Fibroblast of the aortic adventitia (primary cell): Measurements from ENCODE around the gene F7. TPM values are rescaled to one million over a fixed set of nuclear protein-coding genes. Genes with fewer than 3 reads are reported as not detected.

Source experiments
- DNase-seq: peaks from one replicate; pipeline ENCODE4 v3.0.0-alpha.2; 2010; ENCODE audit warnings: low read depth
- H3K4me3 ChIP-seq: 2 replicates; pipeline ENCODE4 v1.5.1; 2011; ENCODE audit warnings: low read depth, mild to moderate bottlenecking, control low read depth, low read length, moderate library complexity
- CTCF ChIP-seq: IDR thresholded peaks from 2 replicates; pipeline ENCODE4 v1.5.1; 2011; ENCODE audit warnings: mild to moderate bottlenecking, low read length, control low read depth, inconsistent platforms; ENCODE audit not compliant: insufficient read depth
- total RNA-seq: library from RNA; depleted of rRNA; stranded (reverse); fragments of >200 nt; gene quantifications from 2 replicates; pipeline ENCODE4 v1.2.3, GENCODE V29; 2012; ENCODE audit warnings: low replicate concordance

F7 gene
- total RNA-seq, 1 donor = under 0.01 TPM

GRCh38 chr13:113143466-113144254 is 38.1 kb downstream of the F7 start:
- no peak overlapping the region for H3K4me3 ChIP-seq
- TF ChIP-seq CTCF = no peak
- DNase-seq = no peak

- DNase-seq = no peak
- no peak overlapping the region for H3K4me3 ChIP-seq
- TF ChIP-seq CTCF = no peak
Measured at GRCh38 chr13:113144255-113144629, 38.7 kb downstream of the F7 start.

GRCh38 chr13:113145496-113145895 is 39.9 kb downstream of the F7 start:
- no peak for DNase-seq
- TF ChIP-seq CTCF = no peak
- no peak overlapping the region for H3K4me3 ChIP-seq

DNA sequence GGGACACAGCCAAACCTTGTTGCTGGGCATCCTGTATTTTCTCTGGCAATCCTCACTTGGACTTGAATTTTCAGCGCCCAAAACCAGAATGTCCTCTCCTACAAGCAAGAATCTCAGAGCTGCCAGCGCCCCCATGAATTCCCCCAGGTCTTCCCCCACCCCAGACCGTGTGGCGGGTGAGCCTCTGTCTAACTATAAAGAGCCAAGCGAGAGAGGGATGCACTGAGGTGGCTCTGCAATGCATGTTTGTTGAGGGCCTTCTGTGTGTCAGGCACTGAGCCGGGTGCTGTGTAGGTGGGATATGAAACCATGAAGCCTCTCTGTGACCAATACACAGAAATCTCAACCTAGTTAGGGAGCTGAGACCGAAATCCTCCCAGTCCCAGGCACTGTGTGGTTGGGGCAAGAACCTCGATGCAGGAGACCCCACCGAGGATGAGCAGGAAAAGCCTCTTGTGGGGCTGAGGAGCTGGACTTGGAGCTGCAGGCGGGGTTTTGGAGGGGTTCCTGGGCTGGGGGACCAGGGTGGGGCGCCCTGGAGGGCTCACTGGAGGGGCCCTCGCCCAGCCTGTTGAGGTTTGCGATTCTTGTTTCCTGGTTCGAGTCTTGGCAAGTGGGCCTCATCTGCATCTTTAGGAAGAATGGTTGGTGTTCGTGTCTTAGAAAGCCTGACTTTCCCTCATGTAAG is 40.5 kb downstream of the F7 start:
- no peak for DNase-seq
- TF ChIP-seq CTCF = no peak

DNA sequence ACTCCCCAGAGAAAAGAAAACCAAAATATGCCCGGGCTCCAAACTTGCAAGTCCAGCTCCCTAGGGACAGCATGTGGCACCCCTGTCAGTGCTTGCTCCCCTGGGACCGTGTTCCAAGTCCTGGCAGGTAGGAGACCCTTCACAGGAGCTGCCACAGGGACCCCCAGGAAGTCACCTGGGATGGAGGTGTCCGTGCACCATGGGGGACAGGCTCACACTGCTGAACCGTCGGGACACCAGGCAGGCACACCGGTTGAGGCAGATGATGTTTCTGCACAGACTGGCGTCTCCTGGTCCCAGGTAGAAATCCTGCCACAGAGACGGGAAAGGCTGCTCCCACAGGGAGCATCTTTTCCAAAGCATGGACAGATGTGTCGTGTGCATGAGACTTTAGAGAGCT is 41.2 kb downstream of the F7 start:
- no peak overlapping the region for H3K4me3 ChIP-seq
- no peak for DNase-seq
- no peak for TF ChIP-seq CTCF

More for the DNA sequence above, 40.5 kb downstream of the F7 start:
- H3K4me3 ChIP-seq = no peak overlapping the region

- no peak for DNase-seq
- no peak for TF ChIP-seq CTCF
- no peak overlapping the region for H3K4me3 ChIP-seq
Measured at GRCh38 chr13:113147206-113147605, 41.6 kb downstream of the F7 start.
